Choroid plexus epithelial cell (primary cell): Measurements from ENCODE around the gene SRRM2.

Experiments
- DNase-seq: peaks from one replicate; pipeline ENCODE4 v3.0.0-alpha.2; 2010; ENCODE audit warnings: low read depth
- H3K4me3 ChIP-seq: 2 replicates; pipeline ENCODE4 v1.5.1; 2011; ENCODE audit warnings: low read depth, mild to moderate bottlenecking, control low read depth, low read length, moderate library complexity
- TF ChIP-seq, protein P1 (sequence below): conservative IDR thresholded peaks from 2 replicates; pipeline ENCODE4 v1.5.1; 2011; ENCODE audit warnings: low read depth, mild to moderate bottlenecking, control low read depth, inconsistent platforms, low read length, moderate library complexity

SRRM2 gene

DNA sequence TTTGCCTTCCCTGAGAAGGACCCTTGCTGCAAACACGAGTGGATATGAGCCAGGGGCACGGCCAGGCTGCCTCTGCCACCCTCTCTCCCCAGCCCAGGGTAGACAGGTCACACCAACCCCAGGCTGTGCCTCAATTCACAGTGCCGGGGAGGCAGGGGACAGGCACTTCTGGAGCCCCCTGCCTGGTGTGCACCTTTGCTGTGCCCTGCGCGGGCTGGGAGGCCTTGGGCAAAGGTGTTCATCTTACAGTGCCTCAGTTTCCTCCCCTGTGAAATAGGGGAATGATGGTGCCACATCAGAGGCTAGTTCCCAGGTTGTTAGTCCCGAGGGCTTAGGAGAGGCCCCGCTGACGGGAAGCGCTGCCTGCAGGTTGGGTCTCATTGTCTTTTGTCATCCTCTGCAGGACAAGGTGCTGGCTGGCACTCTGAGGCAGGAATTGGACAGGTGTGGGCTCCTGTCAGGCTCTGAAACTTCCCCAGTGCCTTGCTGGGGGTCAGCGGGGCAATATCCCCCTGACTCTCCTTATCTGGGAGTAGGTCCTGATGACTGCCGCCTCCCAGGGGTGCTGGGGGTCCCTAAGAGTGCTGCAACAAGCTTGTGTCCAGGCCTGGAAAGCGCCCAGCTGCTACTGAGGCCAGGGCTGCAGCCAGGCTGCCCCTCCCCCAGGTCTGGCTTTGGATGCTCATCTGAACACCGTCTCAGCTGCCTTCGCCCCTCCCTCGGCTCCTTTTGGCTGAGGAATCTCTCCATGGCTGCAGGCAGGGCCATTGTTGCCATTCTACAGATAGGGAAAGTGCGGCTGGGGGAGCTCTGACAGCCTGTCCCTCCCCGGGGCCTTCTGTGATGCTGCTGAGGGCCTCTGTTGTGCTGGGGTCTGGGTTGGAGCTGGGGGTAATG lies 67.7 kb downstream of the SRRM2 start:
- TF ChIP-seq, protein P1, sequence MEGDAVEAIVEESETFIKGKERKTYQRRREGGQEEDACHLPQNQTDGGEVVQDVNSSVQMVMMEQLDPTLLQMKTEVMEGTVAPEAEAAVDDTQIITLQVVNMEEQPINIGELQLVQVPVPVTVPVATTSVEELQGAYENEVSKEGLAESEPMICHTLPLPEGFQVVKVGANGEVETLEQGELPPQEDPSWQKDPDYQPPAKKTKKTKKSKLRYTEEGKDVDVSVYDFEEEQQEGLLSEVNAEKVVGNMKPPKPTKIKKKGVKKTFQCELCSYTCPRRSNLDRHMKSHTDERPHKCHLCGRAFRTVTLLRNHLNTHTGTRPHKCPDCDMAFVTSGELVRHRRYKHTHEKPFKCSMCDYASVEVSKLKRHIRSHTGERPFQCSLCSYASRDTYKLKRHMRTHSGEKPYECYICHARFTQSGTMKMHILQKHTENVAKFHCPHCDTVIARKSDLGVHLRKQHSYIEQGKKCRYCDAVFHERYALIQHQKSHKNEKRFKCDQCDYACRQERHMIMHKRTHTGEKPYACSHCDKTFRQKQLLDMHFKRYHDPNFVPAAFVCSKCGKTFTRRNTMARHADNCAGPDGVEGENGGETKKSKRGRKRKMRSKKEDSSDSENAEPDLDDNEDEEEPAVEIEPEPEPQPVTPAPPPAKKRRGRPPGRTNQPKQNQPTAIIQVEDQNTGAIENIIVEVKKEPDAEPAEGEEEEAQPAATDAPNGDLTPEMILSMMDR: no peak
- no peak overlapping the region for H3K4me3 ChIP-seq
- no peak for DNase-seq
